ENCODE data around the gene MDGA2.

DNA sequence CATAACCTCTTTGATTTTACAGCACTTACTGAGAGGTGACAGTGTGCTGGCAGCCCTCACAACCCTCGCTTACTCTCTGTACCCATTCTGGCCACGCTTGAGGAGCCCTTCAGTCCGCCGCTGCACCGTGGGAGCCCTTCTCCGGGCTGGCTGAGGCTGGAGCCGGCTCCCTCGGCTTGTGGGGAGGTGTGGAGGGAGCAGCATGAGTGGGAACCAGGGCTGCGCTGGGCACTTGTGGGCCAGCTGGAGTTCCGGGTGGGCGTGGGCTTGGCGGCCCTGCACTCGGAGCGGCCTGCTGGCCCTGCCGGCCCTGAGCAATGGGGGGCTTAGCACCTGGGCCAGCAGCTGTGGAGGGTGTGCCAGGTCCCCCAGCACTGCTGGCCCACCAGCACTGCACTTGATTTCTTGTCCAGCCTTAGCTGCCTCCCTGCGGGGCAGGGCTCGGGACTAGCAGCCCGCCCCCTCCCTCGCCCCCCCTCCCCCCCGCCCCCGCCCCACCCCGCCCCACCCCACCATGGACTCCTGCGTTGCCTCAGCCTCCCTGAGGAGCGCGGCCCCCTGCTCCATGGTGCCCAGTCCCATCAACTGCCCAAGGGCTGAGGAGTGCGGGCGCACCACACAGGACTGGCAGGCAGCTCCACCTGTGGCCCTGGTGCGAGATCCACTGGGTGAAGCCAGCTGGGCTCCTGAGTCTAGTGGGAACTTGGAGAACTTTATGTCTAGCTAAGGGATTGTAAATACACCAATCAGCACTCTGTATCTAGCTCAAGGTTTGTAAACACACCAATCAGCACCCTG lies 9.9 kb downstream of the MDGA2 start:
- no peak for TF ChIP-seq ZNF24 (IDR thresholded peaks at IDR 0.05)
- TF ChIP-seq, protein P1, sequence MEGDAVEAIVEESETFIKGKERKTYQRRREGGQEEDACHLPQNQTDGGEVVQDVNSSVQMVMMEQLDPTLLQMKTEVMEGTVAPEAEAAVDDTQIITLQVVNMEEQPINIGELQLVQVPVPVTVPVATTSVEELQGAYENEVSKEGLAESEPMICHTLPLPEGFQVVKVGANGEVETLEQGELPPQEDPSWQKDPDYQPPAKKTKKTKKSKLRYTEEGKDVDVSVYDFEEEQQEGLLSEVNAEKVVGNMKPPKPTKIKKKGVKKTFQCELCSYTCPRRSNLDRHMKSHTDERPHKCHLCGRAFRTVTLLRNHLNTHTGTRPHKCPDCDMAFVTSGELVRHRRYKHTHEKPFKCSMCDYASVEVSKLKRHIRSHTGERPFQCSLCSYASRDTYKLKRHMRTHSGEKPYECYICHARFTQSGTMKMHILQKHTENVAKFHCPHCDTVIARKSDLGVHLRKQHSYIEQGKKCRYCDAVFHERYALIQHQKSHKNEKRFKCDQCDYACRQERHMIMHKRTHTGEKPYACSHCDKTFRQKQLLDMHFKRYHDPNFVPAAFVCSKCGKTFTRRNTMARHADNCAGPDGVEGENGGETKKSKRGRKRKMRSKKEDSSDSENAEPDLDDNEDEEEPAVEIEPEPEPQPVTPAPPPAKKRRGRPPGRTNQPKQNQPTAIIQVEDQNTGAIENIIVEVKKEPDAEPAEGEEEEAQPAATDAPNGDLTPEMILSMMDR (CRISPR knock-in tag; IDR thresholded peaks at IDR 0.05), result no peak
- TF ChIP-seq ZNF770 (CRISPR knock-in tag; IDR thresholded peaks at IDR 0.05), result no peak
- no peak for TF ChIP-seq MAX (IDR thresholded peaks at IDR 0.05)
- TF ChIP-seq ZBTB49 (CRISPR knock-in tag; IDR thresholded peaks at IDR 0.05; ENCODE audit: borderline replicate concordance), result no peak
- TF ChIP-seq, protein P2, sequence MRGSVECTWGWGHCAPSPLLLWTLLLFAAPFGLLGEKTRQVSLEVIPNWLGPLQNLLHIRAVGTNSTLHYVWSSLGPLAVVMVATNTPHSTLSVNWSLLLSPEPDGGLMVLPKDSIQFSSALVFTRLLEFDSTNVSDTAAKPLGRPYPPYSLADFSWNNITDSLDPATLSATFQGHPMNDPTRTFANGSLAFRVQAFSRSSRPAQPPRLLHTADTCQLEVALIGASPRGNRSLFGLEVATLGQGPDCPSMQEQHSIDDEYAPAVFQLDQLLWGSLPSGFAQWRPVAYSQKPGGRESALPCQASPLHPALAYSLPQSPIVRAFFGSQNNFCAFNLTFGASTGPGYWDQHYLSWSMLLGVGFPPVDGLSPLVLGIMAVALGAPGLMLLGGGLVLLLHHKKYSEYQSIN (CRISPR knock-in tag; IDR thresholded peaks at IDR 0.05; ENCODE audit: borderline replicate concordance), result no peak
- no peak for TF ChIP-seq ZSCAN31 (CRISPR knock-in tag; IDR thresholded peaks at IDR 0.05; ENCODE audit: low read depth)
- TF ChIP-seq POLR2AphosphoS5 (IDR thresholded peaks at IDR 0.05; ENCODE audit: low read depth, low read length), result no peak
- TF ChIP-seq ZNF232 (CRISPR knock-in tag; IDR thresholded peaks at IDR 0.05; ENCODE audit: borderline replicate concordance), result no peak

Data from HepG2 (cell line).